ENCODE measurements around the gene PROSER3. TPM values are rescaled to one million over a fixed set of nuclear protein-coding genes. Genes with fewer than 3 reads are reported as not detected.

The PROSER3 gene
- total and polyA plus RNA-seq, 2 donors (not counting 3 experiments of a cell fraction or from before 2014, with no cell fraction given): 18.3 to 28.3 TPM

- H3K4me2 ChIP-seq (ENCODE audit: insufficient read depth, low read length): no peak overlapping the region
- H3K4me3 ChIP-seq (replicated peaks in 1 of 3; ENCODE audit: insufficient read depth in 1 of 3, low read depth in 1 of 3, low read length in 3 of 3): no peak overlapping the region
- H3K9me3 ChIP-seq (replicated peaks; ENCODE audit: control insufficient read depth, insufficient read depth, low read length): no peaks in the 10 kb centered on the region
- H2AFZ ChIP-seq (ENCODE audit: low read depth, low read length): no peak overlapping the region
- H4K20me1 ChIP-seq (replicated peaks; ENCODE audit: control insufficient read depth, extremely low read depth, insufficient read depth, low read length): no peaks in the 10 kb centered on the region
- no peaks in the 10 kb centered on the region for H3K79me2 ChIP-seq (ENCODE audit: control insufficient read depth, insufficient read depth, low read length)
- no peaks in the 10 kb centered on the region for H3K27me3 ChIP-seq (ENCODE audit: control insufficient read depth in 2 of 2, insufficient read depth in 2 of 2, low read length in 2 of 2)
- no peak overlapping the region for H3K9ac ChIP-seq (replicated peaks; ENCODE audit: extremely low read depth, insufficient read depth, low read length)
- intact Hi-C loops (cut with micrococcal nuclease): no loop called here
- TF ChIP-seq JUN (IDR thresholded peaks at IDR 0.05; ENCODE audit: borderline replicate concordance, insufficient read depth, insufficient read length, low read depth) (no peak), MAX (IDR thresholded peaks at IDR 0.05; ENCODE audit: insufficient read depth, insufficient read length) (no peak)
- FAIRE-seq (no peak), DNase-seq (ENCODE audit: low read depth, low spot score) (no peak)
- H3K27ac ChIP-seq (ENCODE audit: insufficient read depth, low read depth, low read length): no peak overlapping the region
- no peaks in the 10 kb centered on the region for H3K9me1 ChIP-seq (replicated peaks; ENCODE audit: control insufficient read depth, extremely low read depth, insufficient read depth, low read length)
- H3K4me1 ChIP-seq (ENCODE audit: control insufficient read depth, extremely low read depth, insufficient read depth, low read length): no peaks in the 10 kb centered on the region
- dilution Hi-C loops (cut with MboI; ENCODE audit: extremely low pct_ligation_motif_present, low sequenced_read_pairs): no loop called here
- TSS peak; percentile 11 for BruUV-seq (replicated peaks)
- ChIA-PET CTCF (no interaction called here), POLR2A (no interaction called here)
- H3K36me3 ChIP-seq (ENCODE audit: control insufficient read depth in 2 of 2, extremely low read depth in 1 of 2, insufficient read depth in 2 of 2, low read length in 2 of 2): peaks cover 0 to 2% of the 10 kb centered on the region in 2 experiments
These were observed 30.4 kb downstream of the PROSER3 start for GRCh38 chr19:35788205-35788960.

GRCh38 chr19:35789195-35789977 lies 31.4 kb downstream of the PROSER3 start:
- H3K4me2 ChIP-seq (ENCODE audit: insufficient read depth, low read length): no peak overlapping the region
- no peaks in the 10 kb centered on the region for H3K9me1 ChIP-seq (replicated peaks; ENCODE audit: control insufficient read depth, extremely low read depth, insufficient read depth, low read length)
- BruUV-seq (replicated peaks): no TSS peak
- intact Hi-C loops (cut with micrococcal nuclease) (no loop called here), dilution Hi-C loops (cut with MboI; ENCODE audit: extremely low pct_ligation_motif_present, low sequenced_read_pairs) (no loop called here)
- FAIRE-seq (no peak), DNase-seq (ENCODE audit: low read depth, low spot score) (no peak)
- no peaks in the 10 kb centered on the region for H3K27me3 ChIP-seq (ENCODE audit: control insufficient read depth in 2 of 2, insufficient read depth in 2 of 2, low read length in 2 of 2)
- H3K4me1 ChIP-seq (ENCODE audit: control insufficient read depth, extremely low read depth, insufficient read depth, low read length): no peaks in the 10 kb centered on the region
- no peak overlapping the region for H3K27ac ChIP-seq (ENCODE audit: insufficient read depth, low read depth, low read length)
- ChIA-PET CTCF (no interaction called here), POLR2A (no interaction called here)
- no peak overlapping the region for H3K4me3 ChIP-seq (replicated peaks in 1 of 3; ENCODE audit: insufficient read depth in 1 of 3, low read depth in 1 of 3, low read length in 3 of 3)
- H3K36me3 ChIP-seq (ENCODE audit: control insufficient read depth in 2 of 2, extremely low read depth in 1 of 2, insufficient read depth in 2 of 2, low read length in 2 of 2): peaks cover 0 to 2% of the 10 kb centered on the region in 2 experiments
- H4K20me1 ChIP-seq (replicated peaks; ENCODE audit: control insufficient read depth, extremely low read depth, insufficient read depth, low read length): no peaks in the 10 kb centered on the region
- H3K79me2 ChIP-seq (ENCODE audit: control insufficient read depth, insufficient read depth, low read length): no peaks in the 10 kb centered on the region
- no peaks in the 10 kb centered on the region for H3K9me3 ChIP-seq (replicated peaks; ENCODE audit: control insufficient read depth, insufficient read depth, low read length)
- TF ChIP-seq MYC (IDR thresholded peaks at IDR 0.05; ENCODE audit: low read depth, low read length): no peak
- no peak for TF ChIP-seq FOS (IDR thresholded peaks at IDR 0.05; ENCODE audit: borderline replicate concordance, insufficient read depth, low read length)
- no peak for TF ChIP-seq CTCF (IDR thresholded peaks at IDR 0.05; ENCODE audit: extremely low read depth in 1 of 2, insufficient read depth in 1 of 2, low read depth in 1 of 2, low read length in 2 of 2)
- no peak for TF ChIP-seq GATA2 (IDR thresholded peaks at IDR 0.05; ENCODE audit: insufficient read depth, insufficient read length, low read depth, low read length)
- no peak overlapping the region for H3K9ac ChIP-seq (replicated peaks; ENCODE audit: extremely low read depth, insufficient read depth, low read length)
- H2AFZ ChIP-seq (ENCODE audit: low read depth, low read length): no peak overlapping the region
